Epithelial cell of proximal tubule (primary cell): Measurements from ENCODE around the gene MAML2. TPM values are rescaled to one million over a fixed set of nuclear protein-coding genes. Genes with fewer than 3 reads are reported as not detected.

ENCODE experiments used
- DNase-seq: peaks from one replicate; pipeline ENCODE4 v3.0.0-alpha.2; 2011; ENCODE audit warnings: low read depth
- H3K4me3 ChIP-seq: 2 replicates; pipeline ENCODE4 v1.5.1; 2011; ENCODE audit warnings: low read depth, mild to moderate bottlenecking, low read length
- total RNA-seq: library from RNA; depleted of rRNA; stranded (reverse); fragments of >200 nt; gene quantifications from 2 replicates; pipeline ENCODE4 v1.2.3, GENCODE V29; 2015
- TF ChIP-seq, protein P1 (sequence below): conservative IDR thresholded peaks from 2 replicates; pipeline ENCODE4 v1.5.1; 2012; ENCODE audit warnings: low read depth, mild to moderate bottlenecking, low read length

MAML2 gene
- total RNA-seq, 1 donor from 2014 or later: 5.1 TPM

DNA sequence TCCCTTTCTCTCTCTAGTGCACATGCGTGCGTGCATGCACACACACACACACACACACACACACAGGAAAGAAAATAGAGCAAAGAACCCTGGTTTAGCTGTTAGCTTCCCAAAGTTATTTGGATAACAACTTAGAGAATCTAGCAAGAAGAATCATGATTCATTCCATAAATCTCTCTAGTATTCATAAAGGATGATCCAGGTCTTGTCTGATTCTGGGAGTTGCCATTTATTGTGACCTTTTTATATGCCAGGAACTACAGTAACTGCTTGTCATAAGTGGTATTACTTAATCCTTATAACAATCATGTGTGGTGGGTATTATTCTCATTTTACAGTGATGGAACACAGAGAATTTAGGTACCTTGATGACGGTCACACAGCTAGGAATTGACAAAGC is 277.6 kb downstream of the MAML2 start:
- H3K4me3 ChIP-seq: no peak overlapping the region
- TF ChIP-seq, protein P1, sequence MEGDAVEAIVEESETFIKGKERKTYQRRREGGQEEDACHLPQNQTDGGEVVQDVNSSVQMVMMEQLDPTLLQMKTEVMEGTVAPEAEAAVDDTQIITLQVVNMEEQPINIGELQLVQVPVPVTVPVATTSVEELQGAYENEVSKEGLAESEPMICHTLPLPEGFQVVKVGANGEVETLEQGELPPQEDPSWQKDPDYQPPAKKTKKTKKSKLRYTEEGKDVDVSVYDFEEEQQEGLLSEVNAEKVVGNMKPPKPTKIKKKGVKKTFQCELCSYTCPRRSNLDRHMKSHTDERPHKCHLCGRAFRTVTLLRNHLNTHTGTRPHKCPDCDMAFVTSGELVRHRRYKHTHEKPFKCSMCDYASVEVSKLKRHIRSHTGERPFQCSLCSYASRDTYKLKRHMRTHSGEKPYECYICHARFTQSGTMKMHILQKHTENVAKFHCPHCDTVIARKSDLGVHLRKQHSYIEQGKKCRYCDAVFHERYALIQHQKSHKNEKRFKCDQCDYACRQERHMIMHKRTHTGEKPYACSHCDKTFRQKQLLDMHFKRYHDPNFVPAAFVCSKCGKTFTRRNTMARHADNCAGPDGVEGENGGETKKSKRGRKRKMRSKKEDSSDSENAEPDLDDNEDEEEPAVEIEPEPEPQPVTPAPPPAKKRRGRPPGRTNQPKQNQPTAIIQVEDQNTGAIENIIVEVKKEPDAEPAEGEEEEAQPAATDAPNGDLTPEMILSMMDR: no peak
- no peak for DNase-seq

- TF ChIP-seq, protein P1: no peak
- H3K4me3 ChIP-seq: no peak overlapping the region
- DNase-seq: no peak
Observed at GRCh38 chr11:96063886-96064285, 279.1 kb downstream of the MAML2 start.

GRCh38 chr11:96063053-96063452 is 279.9 kb downstream of the MAML2 start:
- DNase-seq: no peak
- TF ChIP-seq, protein P1: no peak
- no peak overlapping the region for H3K4me3 ChIP-seq

- TF ChIP-seq, protein P1: no peak
- no peak overlapping the region for H3K4me3 ChIP-seq
- DNase-seq: no peak
Observed at GRCh38 chr11:96062134-96062533, 280.9 kb downstream of the MAML2 start.

DNA sequence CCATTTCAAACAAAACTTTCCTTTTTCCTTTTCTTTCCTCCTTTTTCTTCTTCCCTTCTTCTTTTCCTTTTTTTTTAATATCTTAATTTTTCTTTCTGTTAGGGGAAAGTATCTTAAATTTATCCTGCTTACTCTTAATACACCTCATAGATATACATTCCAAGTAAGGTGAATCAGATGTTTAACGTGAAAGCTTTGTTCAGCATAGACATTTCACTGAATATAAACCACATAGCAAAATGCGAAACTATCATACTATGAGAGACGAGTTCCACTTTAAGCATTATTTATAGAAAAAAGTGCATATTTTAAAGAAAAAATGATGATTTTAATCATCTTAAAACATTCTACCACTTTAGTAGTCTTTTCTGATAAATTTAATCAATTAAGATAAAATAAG is 281.3 kb downstream of the MAML2 start:
- TF ChIP-seq, protein P1: no peak
- no peak overlapping the region for H3K4me3 ChIP-seq
- no peak for DNase-seq

- TF ChIP-seq, protein P1: no peak
- DNase-seq: no peak
- H3K4me3 ChIP-seq: no peak overlapping the region
Observed at GRCh38 chr11:96061069-96061468, 281.9 kb downstream of the MAML2 start.

GRCh38 chr11:96057502-96057901 is 285.5 kb downstream of the MAML2 start:
- TF ChIP-seq, protein P1: no peak
- no peak overlapping the region for H3K4me3 ChIP-seq
- no peak for DNase-seq
